HG03196 (cell line): ENCODE measurements around the gene GALR1.
A peak's percentile ranks its signal among the peaks of the same experiment; 100 is the strongest.
"Not testable (repeated sequence)": the region's sequence is repeated elsewhere in the genome, so short reads cannot be mapped to it uniquely, and the experiment has no call there.

Source experiments
- ATAC-seq: cut with Tn5 transposase; IDR thresholded peaks from one replicate; pipeline ENCODE4 v1.9.1; 2021; ENCODE audit not compliant: unreplicated experiment

The GALR1 gene, protein sequence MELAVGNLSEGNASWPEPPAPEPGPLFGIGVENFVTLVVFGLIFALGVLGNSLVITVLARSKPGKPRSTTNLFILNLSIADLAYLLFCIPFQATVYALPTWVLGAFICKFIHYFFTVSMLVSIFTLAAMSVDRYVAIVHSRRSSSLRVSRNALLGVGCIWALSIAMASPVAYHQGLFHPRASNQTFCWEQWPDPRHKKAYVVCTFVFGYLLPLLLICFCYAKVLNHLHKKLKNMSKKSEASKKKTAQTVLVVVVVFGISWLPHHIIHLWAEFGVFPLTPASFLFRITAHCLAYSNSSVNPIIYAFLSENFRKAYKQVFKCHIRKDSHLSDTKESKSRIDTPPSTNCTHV

DNA sequence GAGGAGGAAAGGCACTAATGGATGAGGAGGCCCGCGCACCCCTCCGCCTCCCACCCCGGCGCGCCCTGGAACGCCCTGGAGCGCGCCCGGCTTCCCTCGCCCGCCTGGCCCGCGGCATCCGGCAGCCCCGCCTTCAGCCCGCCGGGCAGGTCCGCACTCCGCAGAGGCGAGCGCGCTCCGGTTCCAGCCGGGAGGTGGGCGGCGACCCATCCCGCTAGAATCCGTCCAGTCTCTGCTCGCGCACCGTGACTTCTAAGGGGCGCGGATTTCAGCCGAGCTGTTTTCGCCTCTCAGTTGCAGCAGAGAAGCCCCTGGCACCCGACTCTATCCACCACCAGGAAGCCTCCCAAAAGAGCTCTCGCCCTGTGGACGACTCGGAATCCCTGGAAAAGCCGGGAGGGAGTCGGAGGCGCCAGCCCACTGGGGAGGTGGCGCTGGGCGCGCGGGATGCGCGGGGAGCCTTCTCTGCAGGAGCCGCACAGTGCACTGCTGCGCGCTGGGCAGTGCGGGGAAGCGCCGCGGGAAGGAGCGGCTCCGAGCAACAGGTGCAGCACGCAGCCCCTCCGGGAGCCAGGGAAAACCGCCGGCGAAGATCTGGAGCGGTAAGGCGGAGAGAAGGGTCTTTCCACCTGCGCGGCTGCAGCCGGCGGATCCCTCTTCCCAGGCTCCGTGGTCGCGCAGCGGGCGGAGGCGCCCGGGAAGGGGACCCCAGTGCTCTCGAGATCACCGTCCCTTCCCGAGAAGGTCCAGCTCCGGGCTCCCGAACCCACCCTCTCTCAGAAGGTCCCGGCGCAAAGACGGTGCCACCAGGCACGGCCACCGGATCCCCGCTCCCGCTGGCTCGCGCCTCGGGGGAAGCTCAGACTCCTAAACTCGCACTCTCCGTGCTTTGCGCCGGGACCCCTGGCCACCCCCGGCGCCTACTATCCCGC lies at the start of gene GALR1:
Gene GALR1, plus strand, starts transcription at position 280 of the 932 bp plus-strand sequence. CDS start 701 bp downstream, outside the sequence.
- no peak for ATAC-seq

DNA sequence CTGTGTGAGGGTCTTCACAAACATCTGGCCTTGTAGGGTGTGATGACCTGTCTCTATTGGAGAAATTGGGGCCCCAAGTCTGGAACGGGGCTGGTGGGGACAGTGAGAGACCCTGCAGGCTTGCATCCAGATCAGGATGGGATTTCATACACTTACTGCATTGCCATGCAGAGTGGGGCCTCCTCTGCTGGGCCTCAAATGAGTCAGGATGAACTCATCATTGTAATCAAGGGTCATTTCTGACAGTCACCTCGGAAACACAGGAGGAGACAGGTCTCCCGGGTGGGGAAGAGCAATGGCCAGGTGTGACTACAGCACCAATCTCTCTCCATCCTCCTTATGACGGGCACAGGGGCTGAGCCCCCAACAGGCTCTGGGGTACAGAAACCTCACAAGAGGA lies 48.1 kb upstream of the GALR1 start:
- ATAC-seq: no peak

DNA sequence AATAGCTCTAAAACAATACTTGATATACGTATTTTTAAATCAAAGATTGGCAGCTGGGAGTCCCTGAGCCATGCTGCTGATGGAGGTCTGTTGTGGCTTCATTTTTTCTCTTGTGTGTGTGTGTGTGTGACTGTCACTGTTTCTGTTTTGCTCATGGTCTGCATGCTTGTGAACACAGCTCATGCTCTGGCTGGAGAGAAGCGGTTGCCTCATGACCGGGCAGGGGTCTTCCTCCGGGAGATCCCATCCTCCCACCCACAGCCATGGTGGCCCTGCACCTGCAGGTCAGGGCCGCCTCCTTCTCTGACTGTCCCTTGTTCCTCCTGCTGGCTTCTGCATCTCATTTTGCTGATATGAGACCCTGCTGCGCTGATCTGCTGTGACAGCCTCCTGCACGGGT lies 47.3 kb upstream of the GALR1 start:
- ATAC-seq: no peak

DNA sequence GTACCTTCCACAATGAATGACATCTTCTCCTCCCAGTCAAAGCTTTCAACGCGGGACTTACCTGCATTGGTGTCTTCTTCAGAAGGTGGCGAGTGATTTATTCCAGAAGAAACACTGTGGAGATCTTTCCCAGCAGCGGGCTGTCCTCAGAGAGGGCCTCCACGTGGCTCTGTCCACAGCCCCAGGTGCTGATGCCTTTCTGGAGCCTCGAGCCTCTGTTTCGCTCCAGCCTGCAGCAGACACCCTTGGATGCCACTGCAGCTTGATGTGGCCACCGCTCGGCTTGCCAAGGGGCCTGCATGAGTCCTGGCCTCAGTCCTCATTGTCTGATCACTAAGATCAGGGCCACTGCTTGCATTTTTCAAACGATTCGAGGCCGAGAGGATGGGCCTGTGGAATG lies 46.6 kb upstream of the GALR1 start:
- no peak for ATAC-seq

DNA sequence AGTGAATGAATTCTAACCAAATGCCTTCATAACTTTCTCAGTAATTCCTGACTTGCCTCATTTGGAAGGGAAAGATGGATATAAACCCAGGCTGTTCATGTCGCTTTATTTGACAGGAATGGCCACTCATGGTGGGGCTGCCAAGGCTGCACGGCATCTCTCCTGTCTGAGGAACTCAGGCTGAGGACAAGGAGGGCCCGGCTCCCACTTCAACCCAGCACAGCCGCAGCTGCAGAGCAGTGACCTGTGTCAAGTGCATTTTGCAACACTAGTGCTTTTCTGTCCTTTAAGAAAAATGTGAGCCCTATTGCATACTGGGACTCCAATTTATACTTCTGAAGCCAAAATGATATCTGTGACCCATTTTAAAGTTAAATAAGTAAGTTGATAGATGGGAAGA lies 45.8 kb upstream of the GALR1 start:
- no peak for ATAC-seq

DNA sequence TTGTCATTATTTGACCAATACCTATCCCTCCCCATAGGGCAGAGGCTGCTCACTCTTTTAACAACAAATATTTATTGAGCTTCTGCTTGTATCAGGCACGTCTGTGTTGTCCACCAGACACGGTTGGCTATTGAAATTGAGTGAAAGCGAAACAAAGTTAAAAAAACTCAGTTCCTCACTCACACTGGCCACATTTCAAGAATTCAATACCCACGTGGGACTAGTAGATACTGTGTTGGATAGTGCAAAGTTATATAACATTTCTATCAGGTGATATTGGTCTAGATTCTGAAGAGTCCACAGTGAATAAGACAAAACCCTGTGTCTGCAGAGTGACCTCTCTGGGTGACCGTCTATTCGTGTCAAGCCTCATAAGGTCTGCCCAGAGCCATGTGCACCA lies 43.9 kb upstream of the GALR1 start:
- ATAC-seq: no peak

DNA sequence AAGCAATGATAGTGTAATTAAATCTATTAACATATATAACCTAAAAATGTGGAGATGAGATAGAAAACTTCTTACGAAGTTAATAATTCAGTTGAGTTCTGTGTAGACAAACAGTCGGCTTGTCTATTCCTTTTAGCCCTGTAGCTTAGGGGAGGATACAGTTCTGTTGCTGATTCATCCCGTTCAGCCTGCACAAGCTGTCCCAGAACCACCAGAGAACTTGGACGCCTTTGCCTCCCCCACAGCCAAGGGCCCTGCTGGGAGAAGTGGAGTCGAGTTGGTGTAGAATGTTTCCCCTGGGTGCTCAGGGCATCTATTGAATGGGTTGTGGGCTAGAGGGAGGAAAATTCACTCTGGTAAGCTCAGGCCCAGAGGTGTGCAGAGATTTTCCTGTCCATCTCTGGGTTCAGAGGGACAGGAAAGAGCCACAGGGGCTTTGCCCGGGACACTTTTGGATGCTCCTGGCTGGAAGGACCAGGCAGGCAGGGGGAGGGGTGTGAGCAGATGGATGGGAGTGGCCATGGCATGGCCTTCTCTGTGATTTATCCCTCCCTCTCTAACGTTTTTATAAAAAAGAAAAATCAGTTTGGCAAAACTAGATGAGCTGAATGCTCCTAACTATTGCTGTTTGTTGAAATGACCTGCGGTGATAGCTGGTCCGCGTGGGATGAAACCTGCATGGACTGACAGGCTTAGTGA lies 42.8 kb upstream of the GALR1 start:
- no peak for ATAC-seq

DNA sequence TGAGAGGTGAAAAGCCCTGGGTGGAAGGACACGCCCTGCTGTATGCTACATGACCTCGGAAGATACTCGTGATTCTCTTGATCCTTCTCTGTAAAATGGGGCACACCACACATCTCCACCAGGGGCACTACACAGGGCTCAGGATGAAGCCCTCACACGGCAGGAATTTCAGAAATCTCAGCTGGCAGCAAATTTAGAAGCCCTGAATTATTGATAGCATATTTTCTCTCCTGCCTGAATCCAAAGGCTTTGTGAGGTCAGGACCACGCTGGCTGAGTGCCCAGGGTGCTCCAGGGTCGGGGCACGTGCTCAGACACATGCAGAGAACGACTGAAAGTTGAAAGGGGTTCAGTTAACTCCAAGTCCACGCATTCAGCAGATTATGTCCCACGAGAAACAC lies 42.1 kb upstream of the GALR1 start:
- ATAC-seq: peak; percentile 35

DNA sequence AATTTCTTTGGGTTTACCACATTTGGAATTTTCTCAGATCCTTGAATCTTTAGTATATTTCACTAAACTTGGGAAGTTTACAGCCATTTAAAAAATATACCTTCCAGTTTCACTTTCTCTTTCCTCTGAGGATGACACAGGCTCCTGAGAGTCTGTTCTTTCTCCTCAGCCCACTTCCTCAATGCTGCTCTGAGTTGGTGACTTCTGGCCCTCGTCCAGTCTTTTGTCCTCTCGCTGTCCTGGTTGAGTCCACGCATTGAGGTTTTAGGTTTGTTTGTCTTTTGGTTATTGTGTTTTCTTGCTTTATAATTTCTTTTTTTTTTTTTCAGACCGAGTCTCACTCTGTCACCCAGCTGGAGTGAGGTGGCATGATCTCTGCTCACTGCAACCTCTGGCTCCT lies 40.7 kb upstream of the GALR1 start:
- peak; percentile 83 for ATAC-seq

DNA sequence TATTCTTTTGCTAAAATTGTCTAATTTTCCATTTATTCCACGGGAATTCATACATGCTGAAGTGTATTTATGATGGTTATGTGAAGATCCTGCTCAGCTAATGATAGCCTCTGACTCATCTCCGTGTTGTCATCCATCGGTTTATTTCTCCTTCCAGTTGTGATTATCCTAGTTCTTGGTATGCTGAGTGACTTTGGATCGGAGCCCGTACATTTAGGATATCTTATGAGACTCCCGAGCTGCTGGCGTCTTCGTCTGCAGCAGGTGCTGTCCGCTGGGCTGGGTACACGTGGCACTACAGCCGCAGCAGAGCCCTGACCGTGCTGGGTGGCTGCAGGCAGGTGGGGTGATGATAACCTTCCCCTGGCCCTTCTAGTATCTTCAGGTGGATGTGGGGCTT lies 40.1 kb upstream of the GALR1 start:
- no peak for ATAC-seq

DNA sequence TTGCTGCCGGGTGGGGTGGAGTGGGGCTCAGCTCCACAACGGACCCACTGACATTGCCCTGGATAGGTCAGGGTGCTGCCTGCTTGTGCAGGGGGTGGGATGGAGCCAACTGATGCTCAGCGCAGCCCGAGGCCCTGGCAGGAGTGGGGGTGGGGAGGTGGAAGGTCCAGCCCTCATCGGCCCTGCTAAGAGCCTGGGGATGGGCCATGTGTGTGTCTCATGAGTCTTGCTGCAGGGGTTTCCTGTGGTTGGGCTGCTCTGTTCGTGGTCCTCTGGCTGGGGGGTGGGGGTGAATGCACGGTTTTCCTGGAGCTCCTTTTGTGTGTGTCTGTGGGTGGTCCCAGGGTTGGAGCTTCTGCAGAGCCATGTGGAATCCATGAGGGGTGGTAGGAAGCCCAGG lies 39.4 kb upstream of the GALR1 start:
- ATAC-seq: no peak

DNA sequence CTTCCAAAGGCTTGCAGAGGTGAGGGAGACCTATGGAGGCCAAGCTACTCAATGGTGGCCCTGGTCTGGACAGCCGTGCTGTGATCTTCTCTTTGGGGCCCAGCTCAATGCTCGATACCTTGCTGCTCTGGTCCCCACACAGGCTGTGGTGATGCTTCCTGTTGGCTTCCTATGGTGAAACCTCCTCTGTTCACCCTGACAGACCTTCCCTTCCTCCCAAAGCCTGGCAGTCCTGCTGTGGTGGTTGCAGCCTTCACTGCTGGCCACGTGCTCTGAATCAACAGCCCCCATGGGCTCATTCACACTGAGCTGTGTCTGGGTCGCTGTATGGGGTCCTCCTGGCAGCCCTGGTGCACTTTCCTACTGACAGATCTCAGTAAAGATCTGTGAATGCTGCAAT lies 31.0 kb upstream of the GALR1 start:
- ATAC-seq: no peak

DNA sequence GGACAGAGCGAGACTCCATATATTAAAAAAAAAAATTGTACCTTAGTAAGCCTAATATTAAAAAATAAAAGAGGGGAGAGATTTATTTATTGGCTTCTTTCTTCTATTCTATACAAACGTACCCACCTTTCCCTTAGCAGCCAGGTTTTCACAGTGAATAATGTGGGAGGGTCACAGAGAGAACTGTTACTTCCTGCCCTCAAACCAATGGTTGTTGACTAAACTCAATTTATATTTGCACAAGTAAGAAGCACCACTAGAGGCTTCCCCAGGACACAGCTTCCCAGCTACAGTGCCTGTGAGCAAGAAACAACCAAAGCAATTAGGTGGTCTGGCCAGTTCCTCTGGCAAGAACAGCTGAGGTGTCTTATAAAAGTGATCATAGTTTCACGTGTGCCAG lies 28.9 kb upstream of the GALR1 start:
- ATAC-seq: no peak

DNA sequence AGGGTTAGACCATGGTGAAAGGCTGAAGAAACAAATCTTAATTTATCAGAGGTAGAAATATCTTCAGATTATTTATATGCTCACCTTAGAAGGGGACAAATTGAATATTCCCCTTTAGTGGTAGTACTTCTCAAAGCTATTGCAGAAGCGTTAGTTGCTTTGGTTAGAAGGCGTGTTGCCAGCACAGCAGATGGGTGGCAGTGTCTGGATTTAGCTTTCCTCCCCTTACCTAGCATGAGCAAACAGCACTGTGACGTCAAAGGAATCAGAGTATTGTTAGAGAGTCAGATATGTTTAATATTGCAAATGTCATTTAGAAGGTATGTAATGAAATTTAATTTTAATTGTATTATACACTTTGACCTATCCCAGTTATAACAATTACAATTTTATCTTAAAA lies 27.2 kb upstream of the GALR1 start:
- ATAC-seq: no peak

DNA sequence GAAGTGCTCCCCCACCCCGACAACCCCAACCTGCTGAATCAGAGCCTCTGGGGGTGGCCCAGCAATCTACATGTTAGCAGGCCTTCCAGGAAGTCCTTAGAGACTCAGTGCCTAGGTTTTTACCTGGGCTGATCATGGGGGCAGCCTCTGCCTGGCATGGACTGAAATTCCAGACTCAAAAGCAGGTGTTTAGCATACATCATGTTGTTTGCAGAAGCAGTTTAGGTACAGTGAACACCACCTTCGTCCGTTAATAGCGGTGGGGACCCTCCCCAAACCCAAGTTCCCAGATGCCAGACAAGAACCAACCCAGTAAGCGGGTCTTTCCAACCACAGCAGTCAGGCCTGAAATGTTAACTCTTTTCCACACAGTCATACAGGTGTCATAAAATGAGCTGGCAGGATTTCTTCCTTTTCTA lies 26.4 kb upstream of the GALR1 start:
- ATAC-seq: no peak

DNA sequence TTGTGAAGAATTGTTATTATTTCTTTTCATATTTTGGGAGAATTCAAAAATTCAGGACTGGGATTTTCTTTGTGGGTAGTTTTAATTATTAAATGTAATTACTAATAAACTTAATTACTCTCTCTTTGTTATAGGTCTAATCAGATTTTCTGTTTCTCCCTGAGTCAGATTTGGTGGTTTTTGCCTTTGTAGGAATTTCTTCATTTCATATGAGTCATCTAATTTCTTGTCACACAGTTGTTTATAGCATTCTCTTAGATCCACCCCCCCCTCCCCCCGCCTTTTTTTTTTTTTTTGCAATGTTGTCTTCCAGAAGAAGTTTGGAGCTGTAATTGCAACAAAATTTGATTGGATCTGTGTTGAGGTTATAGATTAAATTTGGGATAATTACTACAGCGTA lies 26.0 kb upstream of the GALR1 start:
- no peak for ATAC-seq

DNA sequence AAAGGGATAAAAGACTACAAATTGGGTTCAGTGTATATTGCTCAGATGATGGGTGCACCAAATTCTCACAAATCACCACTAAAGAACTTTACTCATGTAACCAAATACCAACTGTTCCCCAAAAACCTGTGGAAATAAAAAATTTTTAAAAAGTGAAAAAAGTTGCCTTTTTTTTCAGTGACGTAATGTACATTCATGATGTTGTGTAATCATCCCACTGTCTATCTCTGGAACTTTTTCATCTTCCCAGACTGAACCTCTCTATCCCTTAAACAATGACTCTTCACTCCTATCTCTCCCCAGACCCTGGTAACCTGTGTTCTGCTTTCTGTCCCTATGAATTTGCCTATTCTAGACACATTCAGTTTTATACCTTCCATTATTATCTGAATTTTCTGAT lies 19.0 kb upstream of the GALR1 start:
- no peak for ATAC-seq

DNA sequence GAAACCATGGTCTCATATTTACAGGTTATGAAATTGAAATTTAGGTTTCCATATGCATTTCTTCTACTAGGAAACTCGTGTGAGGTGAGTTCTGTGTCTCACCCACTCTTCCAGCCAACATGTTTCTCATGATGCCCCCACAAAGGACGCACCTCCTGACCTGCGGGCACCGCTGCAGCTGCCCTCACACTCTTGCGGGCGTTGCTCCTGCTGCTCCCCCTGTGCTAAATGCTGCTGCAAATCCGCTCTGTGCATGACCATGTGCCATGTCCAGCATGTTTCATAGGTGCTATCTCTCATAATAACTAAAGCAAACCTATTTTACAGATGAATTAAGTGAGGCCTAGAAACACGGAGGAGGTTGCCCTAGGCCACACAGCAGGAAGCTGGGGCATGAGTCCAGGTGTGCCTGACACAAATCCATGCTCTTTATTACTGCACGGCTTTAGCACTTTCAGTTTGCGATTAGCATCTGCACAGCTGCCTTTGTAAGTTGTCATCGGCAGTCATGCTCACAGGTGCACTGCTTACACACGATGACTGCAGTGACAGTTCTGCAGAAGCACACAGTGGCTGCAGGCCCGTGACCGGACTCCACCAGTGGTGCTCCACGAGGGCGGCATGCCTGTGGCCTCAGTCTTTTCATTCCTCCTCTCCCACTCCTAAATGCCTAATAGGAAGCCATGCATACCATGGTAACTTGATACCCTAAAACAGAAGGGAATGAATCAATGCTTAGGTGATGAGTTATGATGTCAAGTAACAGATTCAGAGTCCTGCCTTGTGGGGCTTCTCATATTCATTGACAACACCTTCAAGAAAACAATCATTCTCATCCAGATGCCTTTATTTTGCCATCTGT lies 14.9 kb upstream of the GALR1 start:
- ATAC-seq: no peak

DNA sequence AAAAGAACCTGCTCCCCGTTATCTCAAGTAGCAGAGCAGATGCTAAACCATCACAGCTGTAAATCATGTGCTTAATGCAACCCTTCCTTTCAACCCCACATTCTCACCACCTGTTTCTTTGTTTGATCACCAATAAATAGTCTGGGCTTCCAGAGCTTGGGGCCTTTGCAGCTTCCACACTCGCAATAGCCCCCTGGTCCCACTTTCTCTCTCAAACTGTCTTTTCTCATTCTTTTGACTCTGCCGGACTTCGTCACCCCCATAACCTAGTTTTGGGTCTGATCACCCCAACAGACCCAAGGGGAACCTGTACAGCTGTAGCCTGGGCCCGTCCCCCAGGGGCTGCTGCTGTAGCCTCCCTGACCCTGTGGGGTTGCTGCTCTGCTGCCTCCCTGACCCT lies 10.4 kb upstream of the GALR1 start:
- not testable (repeated sequence) for ATAC-seq

DNA sequence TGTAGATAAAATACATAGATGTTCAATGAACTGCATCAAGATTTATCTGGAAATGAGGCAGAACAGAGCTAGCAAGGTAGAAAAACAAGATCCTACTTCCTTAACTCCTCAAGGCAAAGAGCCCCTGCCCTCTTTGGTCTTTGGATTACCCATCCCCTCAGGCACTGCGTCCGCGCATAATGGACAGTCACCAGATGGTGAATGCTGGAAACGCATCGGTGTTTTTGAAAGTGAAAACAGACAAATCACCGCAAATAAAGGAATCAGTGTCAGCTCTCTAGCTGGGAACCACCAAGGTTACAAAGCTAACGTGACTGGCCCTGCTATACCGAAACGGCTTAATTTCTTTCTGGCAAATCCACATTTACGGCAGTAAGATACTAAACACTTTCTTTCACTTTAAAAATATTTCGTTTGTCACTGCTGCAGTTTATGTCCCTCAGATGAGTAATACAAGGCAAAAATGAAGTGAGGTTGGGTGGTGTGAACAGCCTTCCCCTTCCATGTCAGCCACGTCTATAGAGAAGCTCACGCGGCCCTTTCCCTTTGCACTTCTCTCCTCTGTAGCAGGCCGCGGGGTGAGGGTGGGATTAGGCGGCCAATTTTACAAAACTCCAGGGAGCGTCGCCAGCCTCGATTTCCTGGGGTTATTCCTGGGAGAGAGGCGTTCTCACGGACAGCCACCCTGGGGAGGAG lies 627 bp upstream of the GALR1 start:
- ATAC-seq: no peak
